Measurements from ENCODE around the gene VCL.

DNA sequence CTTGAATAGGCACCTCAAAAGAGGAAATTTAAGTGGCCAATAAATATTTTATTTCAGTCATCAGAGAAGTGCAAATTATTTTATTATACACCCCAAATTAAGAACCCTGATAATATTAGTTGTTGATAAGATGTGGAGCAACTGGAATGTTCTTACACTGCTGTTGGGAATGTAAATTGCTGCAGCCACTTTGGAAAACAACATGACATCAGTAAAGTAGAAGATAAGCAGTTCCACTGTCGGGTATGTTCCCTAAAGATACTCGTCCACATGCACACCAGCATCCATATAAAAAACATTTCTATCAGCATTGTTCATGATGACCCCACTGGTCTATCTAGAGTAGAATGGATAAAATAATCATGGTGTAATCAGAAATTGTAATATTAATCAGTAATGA lies 46.5 kb downstream of the VCL start:
- TF ChIP-seq GATA2 (IDR thresholded peaks at IDR 0.05; ENCODE audit: low read depth, low read length) (no peak), GATA3 (IDR thresholded peaks at IDR 0.05; ENCODE audit: low read depth, low read length) (no peak)

All from SH-SY5Y (cell line).